Liver (tissue), 9 donors: ENCODE measurements around the gene OR1S1. TPM values are rescaled to one million over a fixed set of nuclear protein-coding genes. Genes with fewer than 3 reads are reported as not detected.

Experiments used
- DNase-seq: peaks from one replicate; pipeline ENCODE4 v3.0.0-alpha.2; 2017; ENCODE audit warnings: low spot score
- H3K27ac ChIP-seq, 2 donors: one replicate each; pipeline ENCODE4 v1.7.0; 2013; ENCODE audit warnings: inconsistent platforms in 2 of 2, low read length in 2 of 2, control low read depth in 1 of 2, low read depth in 1 of 2, mild to moderate bottlenecking in 1 of 2
- H3K27me3 ChIP-seq, 4 donors: one replicate each; pipeline versions ENCODE4 v1.6.1 to v1.7.0; 2013; ENCODE audit warnings: low read length in 3 of 4, inconsistent platforms in 1 of 4, mild to moderate bottlenecking in 1 of 4, moderate library complexity in 1 of 4; ENCODE audit not compliant: control insufficient read depth in 4 of 4, insufficient read depth in 4 of 4
- H3K36me3 ChIP-seq, 4 donors: one replicate each; pipeline versions ENCODE4 v1.6.1 to v1.7.0; 2013; ENCODE audit warnings: low read length in 3 of 4, mild to moderate bottlenecking in 3 of 4, low read depth in 1 of 4, moderate library complexity in 1 of 4; ENCODE audit not compliant: control insufficient read depth in 4 of 4, insufficient read depth in 3 of 4
- H3K4me1 ChIP-seq, 4 donors: one replicate each; pipeline versions ENCODE4 v1.6.1 to v1.7.0; 2013; ENCODE audit warnings: low read length in 3 of 4, mild to moderate bottlenecking in 3 of 4, moderate library complexity in 1 of 4; ENCODE audit not compliant: control insufficient read depth in 4 of 4, insufficient read depth in 4 of 4
- H3K4me3 ChIP-seq, 3 donors: one replicate each; pipeline versions ENCODE4 v1.6.1 to v1.7.0; 2013; ENCODE audit warnings: low read length in 3 of 3, control low read depth in 1 of 3, low read depth in 1 of 3, mild to moderate bottlenecking in 1 of 3
- H3K9ac ChIP-seq, 2 donors: one replicate each; pipeline ENCODE4 v1.7.0; 2013; ENCODE audit warnings: low read length in 2 of 2, mild to moderate bottlenecking in 2 of 2, moderate library complexity in 2 of 2, control low read depth in 1 of 2, low read depth in 1 of 2
- H3K9me3 ChIP-seq, 4 donors: one replicate each; pipeline versions ENCODE4 v1.6.1 to v1.7.0; 2013; ENCODE audit warnings: low read length in 3 of 4; ENCODE audit not compliant: control insufficient read depth in 4 of 4
- EGR1 ChIP-seq, 2 donors: IDR thresholded peaks; 2 replicates each; pipeline ENCODE4 v1.6.1; 2016 to 2018; ENCODE audit warnings: antibody characterized with exemption in 2 of 2, low read depth in 2 of 2
- FOXA1 ChIP-seq: IDR thresholded peaks from 2 replicates; pipeline ENCODE4 v1.6.1; 2016; ENCODE audit warnings: antibody characterized with exemption
- FOXA2 ChIP-seq: IDR thresholded peaks from 2 replicates; pipeline ENCODE4 v1.6.1; 2016; ENCODE audit warnings: antibody characterized with exemption
- GABPA ChIP-seq, 2 donors: IDR thresholded peaks in 1 of 2; conservative IDR thresholded peaks in 1 of 2; 2 replicates each; pipeline ENCODE4 v1.6.1; 2016; ENCODE audit warnings: antibody characterized with exemption in 2 of 2, mild to moderate bottlenecking in 1 of 2, moderate library complexity in 1 of 2
- HNF4A ChIP-seq, 2 donors: conservative IDR thresholded peaks; 2 replicates each; pipeline ENCODE4 v1.6.1; 2016; ENCODE audit warnings: antibody characterized with exemption in 2 of 2, mild to moderate bottlenecking in 2 of 2
- HNF4G ChIP-seq: IDR thresholded peaks from 2 replicates; pipeline ENCODE4 v1.6.1; 2016; ENCODE audit warnings: antibody characterized with exemption
- JUND ChIP-seq, 2 donors: IDR thresholded peaks; 2 replicates each; pipeline ENCODE4 v1.6.1; 2016; ENCODE audit warnings: antibody characterized with exemption in 2 of 2
- NR2F2 ChIP-seq: IDR thresholded peaks from 2 replicates; pipeline ENCODE4 v1.6.1; 2016; ENCODE audit warnings: antibody characterized with exemption
- RAD21 ChIP-seq, 2 donors: IDR thresholded peaks; 2 replicates each; pipeline ENCODE4 v1.6.1; 2016; ENCODE audit warnings: antibody characterized with exemption in 2 of 2, mild to moderate bottlenecking in 2 of 2
- RXRA ChIP-seq, 2 donors: IDR thresholded peaks; 2 replicates each; pipeline ENCODE4 v1.6.1; 2017 to 2018; ENCODE audit warnings: antibody characterized with exemption in 2 of 2, mild to moderate bottlenecking in 1 of 2
- TAF1 ChIP-seq: conservative IDR thresholded peaks from 2 replicates; pipeline ENCODE4 v1.6.1; 2016; ENCODE audit warnings: antibody characterized with exemption, mild to moderate bottlenecking
- YY1 ChIP-seq: IDR thresholded peaks from 2 replicates; pipeline ENCODE4 v1.6.1; 2016; ENCODE audit warnings: antibody characterized with exemption, mild to moderate bottlenecking
- WGBS: extraction: QIAGEN DNeasy Blood & Tissue Kit; methylation state at CpG from one replicate; pipeline ENCODE4 v1.1.7; 2013; 5-methylcytosine and 5-hydroxymethylcytosine counted together
- polyA plus RNA-seq, 2 donors: library from polyadenylated mRNA; stranded (reverse) in 1 of 2; unstranded in 1 of 2; fragments of 200-250 nt in 1 of 2; fragments of >200 nt in 1 of 2; fragmentation: Nextera tagmentation in 1 of 2; extraction: Ambion mirVana in 1 of 2; gene quantifications; one replicate each; pipeline versions ENCODE4 v1.2.1 to v1.2.3, GENCODE V29; 2013 to 2015
- total RNA-seq, 2 donors: library from RNA; depleted of rRNA; stranded (reverse); fragments of >200 nt; gene quantifications; one replicate each; pipeline ENCODE4 v1.2.3, GENCODE V29; 2014
- TF ChIP-seq, protein P1 (sequence below): IDR thresholded peaks from 2 replicates; pipeline ENCODE4 v1.6.1; 2016; ENCODE audit warnings: antibody characterized with exemption
- TF ChIP-seq, protein P2 (sequence below): IDR thresholded peaks from 2 replicates; pipeline ENCODE4 v1.6.1; 2016; ENCODE audit warnings: antibody characterized with exemption
- TF ChIP-seq, protein P3 (sequence below): IDR thresholded peaks from 2 replicates; pipeline ENCODE4 v1.6.1; 2016; ENCODE audit warnings: antibody characterized with exemption
- TF ChIP-seq, protein P4 (sequence below): IDR thresholded peaks from 2 replicates; pipeline ENCODE4 v1.6.1; 2016; ENCODE audit warnings: antibody characterized with exemption, mild to moderate bottlenecking
- TF ChIP-seq, protein P5 (sequence below): fragments of 150-350 bp; IDR thresholded peaks from 2 replicates; pipeline ENCODE4 v1.5.1; 2017; ENCODE audit warnings: improper control_type of control experiment, low read depth, low read length; ENCODE audit not compliant: missing input control
- donor health status: healthy.
- donor health status: healthy.
- donor health status: healthy.
- donor health status: healthy.
- donor health status: healthy.

Gene OR1S1
- total and polyA plus RNA-seq, 4 donors, result not detected

DNA sequence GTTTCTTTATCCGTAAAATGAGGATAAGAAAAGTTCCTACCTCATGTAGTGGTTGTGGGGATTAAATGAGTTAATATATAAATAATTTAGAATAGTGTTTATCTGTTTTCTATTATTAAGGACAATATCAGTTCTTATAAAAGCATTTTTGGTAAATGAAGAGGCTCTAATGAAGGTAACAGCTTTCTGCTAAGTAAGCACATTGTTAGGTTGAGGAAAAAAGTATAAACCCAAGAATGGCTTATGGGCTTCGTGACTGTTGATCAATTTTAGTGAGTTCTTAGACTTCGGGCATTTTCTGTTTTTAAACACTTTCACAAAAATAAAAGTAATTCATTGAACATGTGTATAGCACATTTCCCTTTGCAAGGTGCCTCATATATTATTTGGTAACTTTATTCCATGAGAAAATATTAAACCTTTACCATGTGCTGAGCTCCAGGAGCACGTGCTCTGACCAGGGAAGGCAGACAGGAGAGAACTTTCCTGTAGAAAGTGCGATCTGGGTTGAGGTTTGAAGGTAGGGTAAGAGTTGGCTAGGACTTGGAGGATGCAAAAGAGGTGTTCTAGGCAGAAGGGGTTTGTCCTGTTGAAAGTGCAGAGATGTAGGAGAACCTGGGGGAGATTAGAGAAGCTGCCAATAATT, 35.0 kb upstream of the OR1S1 start:
- no peak for TF ChIP-seq NR2F2
- TF ChIP-seq FOXA2, result no peak
- TF ChIP-seq GABPA (IDR thresholded peaks at IDR 0.05 in 1 of 2, conservative IDR thresholded peaks at IDR 0.05 in 1 of 2), result no peak
- TF ChIP-seq, protein P1, sequence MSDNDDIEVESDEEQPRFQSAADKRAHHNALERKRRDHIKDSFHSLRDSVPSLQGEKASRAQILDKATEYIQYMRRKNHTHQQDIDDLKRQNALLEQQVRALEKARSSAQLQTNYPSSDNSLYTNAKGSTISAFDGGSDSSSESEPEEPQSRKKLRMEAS, result no peak
- no peak for TF ChIP-seq RAD21 (IDR thresholded peaks at IDR 0.05)
- TF ChIP-seq, protein P2, sequence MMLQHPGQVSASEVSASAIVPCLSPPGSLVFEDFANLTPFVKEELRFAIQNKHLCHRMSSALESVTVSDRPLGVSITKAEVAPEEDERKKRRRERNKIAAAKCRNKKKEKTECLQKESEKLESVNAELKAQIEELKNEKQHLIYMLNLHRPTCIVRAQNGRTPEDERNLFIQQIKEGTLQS, result no peak
- TF ChIP-seq TAF1, result no peak
- no peak for TF ChIP-seq HNF4A (conservative IDR thresholded peaks at IDR 0.05)
- no peak for TF ChIP-seq RXRA (IDR thresholded peaks at IDR 0.05)
- TF ChIP-seq, protein P3, sequence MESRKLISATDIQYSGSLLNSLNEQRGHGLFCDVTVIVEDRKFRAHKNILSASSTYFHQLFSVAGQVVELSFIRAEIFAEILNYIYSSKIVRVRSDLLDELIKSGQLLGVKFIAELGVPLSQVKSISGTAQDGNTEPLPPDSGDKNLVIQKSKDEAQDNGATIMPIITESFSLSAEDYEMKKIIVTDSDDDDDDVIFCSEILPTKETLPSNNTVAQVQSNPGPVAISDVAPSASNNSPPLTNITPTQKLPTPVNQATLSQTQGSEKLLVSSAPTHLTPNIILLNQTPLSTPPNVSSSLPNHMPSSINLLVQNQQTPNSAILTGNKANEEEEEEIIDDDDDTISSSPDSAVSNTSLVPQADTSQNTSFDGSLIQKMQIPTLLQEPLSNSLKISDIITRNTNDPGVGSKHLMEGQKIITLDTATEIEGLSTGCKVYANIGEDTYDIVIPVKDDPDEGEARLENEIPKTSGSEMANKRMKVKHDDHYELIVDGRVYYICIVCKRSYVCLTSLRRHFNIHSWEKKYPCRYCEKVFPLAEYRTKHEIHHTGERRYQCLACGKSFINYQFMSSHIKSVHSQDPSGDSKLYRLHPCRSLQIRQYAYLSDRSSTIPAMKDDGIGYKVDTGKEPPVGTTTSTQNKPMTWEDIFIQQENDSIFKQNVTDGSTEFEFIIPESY, result no peak
- no peak for TF ChIP-seq FOXA1
- TF ChIP-seq, protein P4, sequence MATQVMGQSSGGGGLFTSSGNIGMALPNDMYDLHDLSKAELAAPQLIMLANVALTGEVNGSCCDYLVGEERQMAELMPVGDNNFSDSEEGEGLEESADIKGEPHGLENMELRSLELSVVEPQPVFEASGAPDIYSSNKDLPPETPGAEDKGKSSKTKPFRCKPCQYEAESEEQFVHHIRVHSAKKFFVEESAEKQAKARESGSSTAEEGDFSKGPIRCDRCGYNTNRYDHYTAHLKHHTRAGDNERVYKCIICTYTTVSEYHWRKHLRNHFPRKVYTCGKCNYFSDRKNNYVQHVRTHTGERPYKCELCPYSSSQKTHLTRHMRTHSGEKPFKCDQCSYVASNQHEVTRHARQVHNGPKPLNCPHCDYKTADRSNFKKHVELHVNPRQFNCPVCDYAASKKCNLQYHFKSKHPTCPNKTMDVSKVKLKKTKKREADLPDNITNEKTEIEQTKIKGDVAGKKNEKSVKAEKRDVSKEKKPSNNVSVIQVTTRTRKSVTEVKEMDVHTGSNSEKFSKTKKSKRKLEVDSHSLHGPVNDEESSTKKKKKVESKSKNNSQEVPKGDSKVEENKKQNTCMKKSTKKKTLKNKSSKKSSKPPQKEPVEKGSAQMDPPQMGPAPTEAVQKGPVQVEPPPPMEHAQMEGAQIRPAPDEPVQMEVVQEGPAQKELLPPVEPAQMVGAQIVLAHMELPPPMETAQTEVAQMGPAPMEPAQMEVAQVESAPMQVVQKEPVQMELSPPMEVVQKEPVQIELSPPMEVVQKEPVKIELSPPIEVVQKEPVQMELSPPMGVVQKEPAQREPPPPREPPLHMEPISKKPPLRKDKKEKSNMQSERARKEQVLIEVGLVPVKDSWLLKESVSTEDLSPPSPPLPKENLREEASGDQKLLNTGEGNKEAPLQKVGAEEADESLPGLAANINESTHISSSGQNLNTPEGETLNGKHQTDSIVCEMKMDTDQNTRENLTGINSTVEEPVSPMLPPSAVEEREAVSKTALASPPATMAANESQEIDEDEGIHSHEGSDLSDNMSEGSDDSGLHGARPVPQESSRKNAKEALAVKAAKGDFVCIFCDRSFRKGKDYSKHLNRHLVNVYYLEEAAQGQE, result no peak
- no peak for TF ChIP-seq JUND (IDR thresholded peaks at IDR 0.05)
- TF ChIP-seq YY1, result no peak
- TF ChIP-seq EGR1 (IDR thresholded peaks at IDR 0.05; ENCODE audit: low read depth in 2 of 2), result no peak
- TF ChIP-seq, protein P5, sequence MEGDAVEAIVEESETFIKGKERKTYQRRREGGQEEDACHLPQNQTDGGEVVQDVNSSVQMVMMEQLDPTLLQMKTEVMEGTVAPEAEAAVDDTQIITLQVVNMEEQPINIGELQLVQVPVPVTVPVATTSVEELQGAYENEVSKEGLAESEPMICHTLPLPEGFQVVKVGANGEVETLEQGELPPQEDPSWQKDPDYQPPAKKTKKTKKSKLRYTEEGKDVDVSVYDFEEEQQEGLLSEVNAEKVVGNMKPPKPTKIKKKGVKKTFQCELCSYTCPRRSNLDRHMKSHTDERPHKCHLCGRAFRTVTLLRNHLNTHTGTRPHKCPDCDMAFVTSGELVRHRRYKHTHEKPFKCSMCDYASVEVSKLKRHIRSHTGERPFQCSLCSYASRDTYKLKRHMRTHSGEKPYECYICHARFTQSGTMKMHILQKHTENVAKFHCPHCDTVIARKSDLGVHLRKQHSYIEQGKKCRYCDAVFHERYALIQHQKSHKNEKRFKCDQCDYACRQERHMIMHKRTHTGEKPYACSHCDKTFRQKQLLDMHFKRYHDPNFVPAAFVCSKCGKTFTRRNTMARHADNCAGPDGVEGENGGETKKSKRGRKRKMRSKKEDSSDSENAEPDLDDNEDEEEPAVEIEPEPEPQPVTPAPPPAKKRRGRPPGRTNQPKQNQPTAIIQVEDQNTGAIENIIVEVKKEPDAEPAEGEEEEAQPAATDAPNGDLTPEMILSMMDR, result no peak
- TF ChIP-seq HNF4G, result no peak
- H3K4me3 ChIP-seq, result no peak overlapping the region
- H3K9ac ChIP-seq, result no peak overlapping the region
- 66% methylated on average over 5 of the region's 5 CpGs for WGBS
- H3K27ac ChIP-seq, result no peak overlapping the region
- peaks cover 0 to 4% (median 0%) of the 10 kb centered on the region in 4 donors for H3K27me3 ChIP-seq
- no peak for DNase-seq
- H3K4me1 ChIP-seq, result no peaks in the 10 kb centered on the region
- no peaks in the 10 kb centered on the region for H3K9me3 ChIP-seq
- H3K36me3 ChIP-seq, result no peaks in the 10 kb centered on the region
